Right atrium auricular region (tissue), 2 donors: Measurements from ENCODE around the gene PEX5. TPM values are rescaled to one million over a fixed set of nuclear protein-coding genes. Genes with fewer than 3 reads are reported as not detected.

Source experiments
- DNase-seq: peaks from one replicate; pipeline ENCODE4 v3.0.0-alpha.2; 2019; ENCODE audit warnings: low spot score
- H3K27ac ChIP-seq, 2 donors: fragments of 200-600 bp; sonication (generic); 1 replicate in 1 of 2; 2 replicates in 1 of 2; pipeline ENCODE4 v1.5.1; 2016 to 2019
- H3K27me3 ChIP-seq, 2 donors: fragments of 200-600 bp; sonication (generic); one replicate each; pipeline versions ENCODE4 v1.5.1 to v1.6.0; 2017 to 2019
- H3K36me3 ChIP-seq: fragments of 200-600 bp; sonication (generic); one replicate; pipeline ENCODE4 v1.5.1; 2016
- H3K4me1 ChIP-seq, 2 donors: fragments of 200-600 bp; sonication (generic); one replicate each; pipeline versions ENCODE4 v1.5.1 to v1.6.0; 2017 to 2019
- H3K4me3 ChIP-seq, 2 donors: fragments of 200-600 bp; sonication (generic); 1 replicate in 1 of 2; 2 replicates in 1 of 2; pipeline ENCODE4 v1.5.1; 2017 to 2019; ENCODE audit warnings: mild to moderate bottlenecking in 1 of 2, moderate library complexity in 1 of 2
- H3K9me3 ChIP-seq, 2 donors: fragments of 200-600 bp; sonication (generic); one replicate each; pipeline ENCODE4 v1.5.1; 2019
- total RNA-seq, 2 donors: library from RNA; depleted of rRNA; stranded (reverse); fragments of >200 nt; gene quantifications; one replicate each; pipeline ENCODE4 v1.1.0, GENCODE V29; 2016
- TF ChIP-seq, protein P1 (sequence below), 2 donors: fragments of 200-600 bp; sonication (generic); IDR thresholded peaks; one replicate each; pipeline ENCODE4 v1.5.1; 2019; ENCODE audit warnings: antibody characterized with exemption in 2 of 2

The PEX5 gene
- total RNA-seq, 2 donors from 2014 or later, result 11.6 to 25.0 TPM

DNA sequence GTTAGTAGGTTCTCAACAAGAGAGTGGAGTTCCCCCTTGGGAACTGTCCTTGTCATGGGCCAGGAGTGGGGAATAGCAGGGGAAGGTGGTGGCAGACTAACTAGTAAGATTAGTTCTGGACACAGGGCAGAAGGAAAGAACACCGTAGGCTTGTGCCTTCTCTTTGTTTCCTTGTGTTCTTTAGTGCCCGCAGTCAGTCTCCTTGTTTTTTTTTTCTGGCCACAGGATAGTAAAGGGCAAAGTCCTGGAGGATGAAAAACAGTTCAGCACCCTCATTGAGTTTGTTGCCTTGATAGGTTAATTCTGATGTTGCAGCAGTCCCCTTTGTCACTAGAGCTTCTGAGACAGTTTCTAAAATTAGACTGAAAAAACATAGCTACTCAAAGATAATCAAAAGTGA lies 8.4 kb downstream of the PEX5 start:
- Histone ChIP-seq H3K36me3 (peaks cover 24% of the 10 kb centered on the region), H3K4me1 (no peaks in the 10 kb centered on the region), H3K27ac (no peak overlapping the region), H3K4me3 (no peak overlapping the region), H3K9me3 (no peaks in the 10 kb centered on the region), H3K27me3 (no peaks in the 10 kb centered on the region)
- TF ChIP-seq, protein P1, sequence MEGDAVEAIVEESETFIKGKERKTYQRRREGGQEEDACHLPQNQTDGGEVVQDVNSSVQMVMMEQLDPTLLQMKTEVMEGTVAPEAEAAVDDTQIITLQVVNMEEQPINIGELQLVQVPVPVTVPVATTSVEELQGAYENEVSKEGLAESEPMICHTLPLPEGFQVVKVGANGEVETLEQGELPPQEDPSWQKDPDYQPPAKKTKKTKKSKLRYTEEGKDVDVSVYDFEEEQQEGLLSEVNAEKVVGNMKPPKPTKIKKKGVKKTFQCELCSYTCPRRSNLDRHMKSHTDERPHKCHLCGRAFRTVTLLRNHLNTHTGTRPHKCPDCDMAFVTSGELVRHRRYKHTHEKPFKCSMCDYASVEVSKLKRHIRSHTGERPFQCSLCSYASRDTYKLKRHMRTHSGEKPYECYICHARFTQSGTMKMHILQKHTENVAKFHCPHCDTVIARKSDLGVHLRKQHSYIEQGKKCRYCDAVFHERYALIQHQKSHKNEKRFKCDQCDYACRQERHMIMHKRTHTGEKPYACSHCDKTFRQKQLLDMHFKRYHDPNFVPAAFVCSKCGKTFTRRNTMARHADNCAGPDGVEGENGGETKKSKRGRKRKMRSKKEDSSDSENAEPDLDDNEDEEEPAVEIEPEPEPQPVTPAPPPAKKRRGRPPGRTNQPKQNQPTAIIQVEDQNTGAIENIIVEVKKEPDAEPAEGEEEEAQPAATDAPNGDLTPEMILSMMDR (IDR thresholded peaks at IDR 0.05), result no peak
- no peak for DNase-seq

DNA sequence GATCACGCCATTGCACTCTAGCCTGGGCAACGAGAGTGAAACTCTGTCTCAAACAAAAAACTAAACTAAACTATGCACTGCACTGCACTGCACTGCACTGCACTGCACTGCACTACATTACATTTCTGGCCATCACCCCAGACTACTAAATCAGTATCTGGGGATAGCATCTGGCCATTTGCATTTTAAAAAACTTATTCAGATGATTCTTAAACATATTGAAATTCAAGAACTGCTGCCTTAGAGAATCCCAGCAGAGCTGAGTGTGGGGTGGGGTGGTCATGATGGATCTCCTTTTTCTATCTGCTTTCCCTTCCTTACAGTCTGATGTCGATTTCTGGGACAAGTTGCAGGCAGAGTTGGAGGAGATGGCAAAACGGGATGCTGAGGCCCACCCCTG lies 13.6 kb downstream of the PEX5 start:
- no peak for DNase-seq
- TF ChIP-seq, protein P1 (IDR thresholded peaks at IDR 0.05), result no peak
- Histone ChIP-seq H3K9me3 (no peaks in the 10 kb centered on the region), H3K27me3 (no peaks in the 10 kb centered on the region), H3K4me1 (no peaks in the 10 kb centered on the region), H3K36me3 (peaks cover 65% of the 10 kb centered on the region), H3K27ac (no peak overlapping the region), H3K4me3 (no peak overlapping the region)

DNA sequence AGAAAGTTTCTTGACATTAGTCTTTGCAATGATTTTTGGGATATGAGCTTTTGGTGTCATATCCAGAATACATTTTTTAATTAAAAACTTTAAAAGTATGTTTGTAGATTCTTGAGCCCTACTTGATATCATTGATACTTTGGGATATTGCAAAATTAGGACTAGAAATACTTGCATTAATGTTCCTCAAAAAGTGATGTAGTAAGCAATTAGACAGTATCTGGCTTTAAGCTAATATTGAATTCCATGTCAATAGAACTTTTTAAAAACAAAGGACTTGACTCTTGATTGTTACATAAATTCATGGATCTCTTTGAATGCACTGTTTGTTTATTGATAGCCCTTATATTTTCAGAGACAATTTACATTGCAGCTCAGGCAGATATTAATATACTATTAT lies 15.6 kb downstream of the PEX5 start:
- TF ChIP-seq, protein P1 (IDR thresholded peaks at IDR 0.05), result no peak
- Histone ChIP-seq H3K4me3 (no peak overlapping the region), H3K4me1 (no peaks in the 10 kb centered on the region), H3K36me3 (peaks cover 81% of the 10 kb centered on the region), H3K27ac (no peak overlapping the region), H3K27me3 (no peaks in the 10 kb centered on the region), H3K9me3 (no peaks in the 10 kb centered on the region)
- DNase-seq, result no peak

DNA sequence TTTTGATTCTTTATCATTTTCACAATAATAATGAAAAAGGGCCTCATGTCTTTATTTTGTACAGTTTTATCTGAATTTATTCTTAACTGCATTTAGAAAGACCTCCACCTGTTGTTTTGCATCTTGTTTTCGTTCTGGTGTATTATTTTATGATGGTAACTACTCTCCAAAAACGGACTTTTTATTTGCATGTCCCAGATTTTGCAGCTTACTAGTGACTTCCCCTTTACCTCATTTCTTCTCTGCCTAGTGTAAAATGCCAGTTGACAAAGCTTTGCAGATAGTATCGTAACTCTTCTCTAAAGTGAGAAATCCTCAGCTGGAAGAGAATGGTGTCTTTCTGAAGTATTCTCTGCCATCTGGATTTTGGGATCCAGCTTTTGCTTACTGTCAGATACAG lies 17.2 kb downstream of the PEX5 start:
- Histone ChIP-seq H3K4me3 (no peak overlapping the region), H3K27me3 (no peaks in the 10 kb centered on the region), H3K27ac (no peak overlapping the region), H3K4me1 (no peaks in the 10 kb centered on the region), H3K36me3 (peaks cover 86% of the 10 kb centered on the region), H3K9me3 (no peaks in the 10 kb centered on the region)
- DNase-seq, result no peak
- TF ChIP-seq, protein P1 (IDR thresholded peaks at IDR 0.05), result no peak

DNA sequence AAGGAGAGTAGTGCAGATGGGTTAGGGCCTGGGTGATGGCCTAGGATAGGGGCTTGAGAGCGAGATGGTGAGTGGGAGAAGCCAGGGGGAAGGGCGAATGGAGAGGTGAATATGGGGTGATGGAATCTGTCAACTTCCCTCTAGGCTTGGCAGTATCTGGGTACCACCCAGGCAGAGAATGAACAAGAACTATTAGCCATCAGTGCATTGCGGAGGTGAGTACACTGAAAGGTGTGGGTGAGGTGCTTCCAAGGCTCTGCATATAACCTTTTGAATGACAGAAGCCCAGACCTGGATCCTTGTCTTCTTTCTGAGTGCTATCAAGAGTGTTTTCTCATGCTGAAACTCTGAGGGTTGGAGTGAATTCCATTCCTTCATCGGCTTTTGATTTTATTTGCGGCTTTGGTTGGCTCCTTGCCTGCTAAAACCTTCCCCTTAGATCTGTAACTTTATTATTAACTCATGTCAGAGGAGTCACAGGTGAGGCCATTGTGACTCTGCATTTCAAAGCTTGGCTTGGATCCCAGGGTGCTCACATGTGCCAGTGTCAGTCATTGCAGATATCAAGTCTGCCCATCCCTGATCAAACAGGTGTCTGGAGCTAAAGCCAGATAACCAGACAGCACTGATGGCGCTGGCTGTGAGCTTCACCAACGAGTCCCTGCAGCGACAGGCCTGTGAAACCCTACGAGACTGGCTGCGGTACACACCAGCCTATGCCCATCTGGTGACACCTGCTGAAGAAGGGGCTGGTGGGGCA lies 18.6 kb downstream of the PEX5 start:
- no peak for DNase-seq
- Histone ChIP-seq H3K27ac (no peak overlapping the region), H3K36me3 (peaks cover 73% of the 10 kb centered on the region), H3K4me3 (no peak overlapping the region), H3K4me1 (no peaks in the 10 kb centered on the region), H3K27me3 (no peaks in the 10 kb centered on the region), H3K9me3 (peaks cover 0 to 6% of the 10 kb centered on the region in 2 donors)
- TF ChIP-seq, protein P1 (IDR thresholded peaks at IDR 0.05), result no peak

DNA sequence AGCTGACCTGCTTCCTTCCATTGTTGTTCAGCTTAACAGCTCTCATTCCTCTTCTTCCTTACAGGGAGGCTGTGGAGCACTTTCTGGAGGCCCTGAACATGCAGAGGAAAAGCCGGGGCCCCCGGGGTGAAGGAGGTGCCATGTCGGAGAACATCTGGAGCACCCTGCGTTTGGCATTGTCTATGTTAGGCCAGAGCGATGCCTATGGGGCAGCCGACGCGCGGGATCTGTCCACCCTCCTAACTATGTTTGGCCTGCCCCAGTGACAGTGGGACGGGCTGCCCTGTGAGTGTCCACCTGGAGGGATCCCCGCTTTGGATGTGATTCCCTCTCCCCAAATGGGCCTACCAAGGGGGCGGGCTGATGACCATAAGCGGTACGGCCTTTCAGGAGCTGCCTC lies 20.5 kb downstream of the PEX5 start:
- TF ChIP-seq, protein P1 (IDR thresholded peaks at IDR 0.05), result no peak
- no peak for DNase-seq
- Histone ChIP-seq H3K27me3 (no peaks in the 10 kb centered on the region), H3K9me3 (peaks cover 0 to 6% of the 10 kb centered on the region in 2 donors), H3K27ac (no peak overlapping the region), H3K36me3 (peaks cover 59% of the 10 kb centered on the region), H3K4me3 (no peak overlapping the region), H3K4me1 (no peaks in the 10 kb centered on the region)
